Keratinocyte (primary cell): ENCODE measurements around the gene ZNF662. TPM values are rescaled to one million over a fixed set of nuclear protein-coding genes. Genes with fewer than 3 reads are reported as not detected.

Experiments
- DNase-seq: peaks from one replicate; pipeline ENCODE4 v3.0.0-alpha.2; 2011; ENCODE audit warnings: low read depth, missing footprints, low spot score
- FAIRE-seq: peaks from 2 replicates; lab custom pipeline; 2011; peaks lifted over from hg19 to GRCh38; lab: Jason Lieb, UNC
- H2AFZ ChIP-seq: 2 replicates; pipeline ENCODE4 v1.6.0; 2012; ENCODE audit warnings: low read length, control low read depth, inconsistent platforms; ENCODE audit not compliant: control insufficient read depth
- H3K27ac ChIP-seq: 2 replicates; pipeline ENCODE4 v1.5.1; 2011; ENCODE audit warnings: low read length; ENCODE audit not compliant: control insufficient read depth, insufficient read depth
- H3K27me3 ChIP-seq: 3 replicates; pipeline ENCODE4 v1.6.0; 2011; ENCODE audit warnings: low read length; ENCODE audit not compliant: control insufficient read depth, insufficient read depth; ENCODE audit errors: extremely low read depth
- H3K36me3 ChIP-seq, 2 experiments: 2 replicates in 1 of 2; 3 replicates in 1 of 2; pipeline ENCODE4 v1.5.1; 2011; ENCODE audit warnings: low read length in 2 of 2, mild to moderate bottlenecking in 1 of 2; ENCODE audit not compliant: control insufficient read depth in 2 of 2, insufficient read depth in 2 of 2; ENCODE audit errors: extremely low read depth in 1 of 2
- H3K4me1 ChIP-seq: 3 replicates; pipeline ENCODE4 v1.5.1; 2011; ENCODE audit warnings: low read length; ENCODE audit not compliant: control insufficient read depth, insufficient read depth; ENCODE audit errors: extremely low read depth
- H3K4me2 ChIP-seq: 3 replicates; pipeline ENCODE4 v1.6.0; 2011; ENCODE audit warnings: low read depth, low read length; ENCODE audit not compliant: control insufficient read depth, insufficient read depth; ENCODE audit errors: extremely low read depth
- H3K4me3 ChIP-seq, 3 experiments: fragments of 200-600 bp in 1 of 3; sonication (generic) in 1 of 3; 2 replicates in 2 of 3; 3 replicates in 1 of 3; pipeline ENCODE4 v1.5.1; 2011 to 2016; ENCODE audit warnings: low read length in 3 of 3, mild to moderate bottlenecking in 3 of 3, control low read depth in 2 of 3, inconsistent platforms in 1 of 3, low read depth in 1 of 3, mixed read lengths in 1 of 3, mixed run types in 1 of 3, moderate library complexity in 1 of 3; ENCODE audit not compliant: control insufficient read depth in 2 of 3, insufficient read depth in 2 of 3; ENCODE audit errors: extremely low read depth in 1 of 3
- H3K79me2 ChIP-seq: 2 replicates; pipeline ENCODE4 v1.6.0; 2012; ENCODE audit warnings: low read length; ENCODE audit not compliant: control insufficient read depth, insufficient read depth
- H3K9ac ChIP-seq: 3 replicates; pipeline ENCODE4 v1.6.0; 2011; ENCODE audit warnings: low read length; ENCODE audit not compliant: control insufficient read depth, insufficient read depth; ENCODE audit errors: extremely low read depth
- H3K9me1 ChIP-seq: 3 replicates; pipeline ENCODE4 v1.6.0; 2011; ENCODE audit warnings: low read length; ENCODE audit not compliant: control insufficient read depth, insufficient read depth; ENCODE audit errors: extremely low read depth
- H3K9me3 ChIP-seq: 2 replicates; pipeline ENCODE4 v1.5.1; 2012; ENCODE audit warnings: low read depth, low read length; ENCODE audit not compliant: control insufficient read depth
- H4K20me1 ChIP-seq: 3 replicates; pipeline ENCODE4 v1.6.0; 2011; ENCODE audit warnings: low read length; ENCODE audit not compliant: control insufficient read depth, insufficient read depth; ENCODE audit errors: extremely low read depth
- CTCF ChIP-seq, 3 experiments: IDR thresholded peaks in 1 of 3; conservative IDR thresholded peaks in 1 of 3; optimal IDR thresholded peaks in 1 of 3; 2 replicates in 2 of 3; 3 replicates in 1 of 3; pipeline versions ENCODE3 to v1.5.1; 2011; ENCODE audit warnings: low read length in 3 of 3, mild to moderate bottlenecking in 3 of 3, moderate library complexity in 2 of 3, control low read depth in 1 of 3, inconsistent platforms in 1 of 3; ENCODE audit not compliant: insufficient read depth in 2 of 3; ENCODE audit errors: extremely low read depth in 1 of 3
- EZH2 ChIP-seq: IDR thresholded peaks from one replicate; pipeline ENCODE4 v1.6.1; 2012; ENCODE audit warnings: inconsistent platforms, mild to moderate bottlenecking, low read length, moderate library complexity
- dilution Hi-C: fragments of 300-500 bp; cut with MboI; formaldehyde crosslinking; loops from one replicate; pipeline ENCODE4 v1.7.0; 2020; ENCODE audit warnings: low sequenced_read_pairs; ENCODE audit not compliant: extremely low pct_ligation_motif_present
- polyA plus RNA-seq, 5 experiments: library from polyadenylated mRNA; depleted of rRNA in 3 of 5; stranded (reverse) in 3 of 5; stranded (forward) in 1 of 5; unstranded in 1 of 5; fragments of >200 nt; gene quantifications; 1 replicate in 1 of 5; 2 replicates in 3 of 5; 3 replicates in 1 of 5; pipeline versions ENCODE4 v1.2.1 to v1.2.3, GENCODE V29; 2011 to 2012; ENCODE audit warnings: missing spikeins in 2 of 5, low read depth in 1 of 5, low replicate concordance in 1 of 5

Gene ZNF662
- polyA plus RNA-seq, 1 donor (not counting 4 experiments of a cell fraction or from before 2014, with no cell fraction given), result 1.4 TPM

GRCh38 chr3:42887084-42887483, 18.9 kb upstream of the ZNF662 start:
- TF ChIP-seq CTCF (optimal IDR thresholded peaks at IDR 0.05 in 1 of 3, IDR thresholded peaks at IDR 0.05 in 1 of 3, conservative IDR thresholded peaks at IDR 0.05 in 1 of 3; ENCODE audit: extremely low read depth in 1 of 3, insufficient read depth in 2 of 3, low read length in 3 of 3) (no peak), EZH2 (no peak)
- H3K27ac ChIP-seq, result no peak overlapping the region

GRCh38 chr3:42891042-42891441, 14.9 kb upstream of the ZNF662 start:
- dilution Hi-C loops, result no loop called here
- FAIRE-seq (no peak), DNase-seq (no peak)
- no peaks in the 10 kb centered on the region for H4K20me1 ChIP-seq
- no peak overlapping the region for H3K27ac ChIP-seq
- H3K27me3 ChIP-seq, result no peaks in the 10 kb centered on the region
- H3K36me3 ChIP-seq, result no peaks in the 10 kb centered on the region
- no peaks in the 10 kb centered on the region for H3K9me3 ChIP-seq
- H3K4me3 ChIP-seq, result no peak overlapping the region
- TF ChIP-seq CTCF (optimal IDR thresholded peaks at IDR 0.05 in 1 of 3, IDR thresholded peaks at IDR 0.05 in 1 of 3, conservative IDR thresholded peaks at IDR 0.05 in 1 of 3; ENCODE audit: extremely low read depth in 1 of 3, insufficient read depth in 2 of 3, low read length in 3 of 3), result no peak
- no peak for TF ChIP-seq EZH2
- no peak overlapping the region for H3K4me2 ChIP-seq
- no peak overlapping the region for H3K9ac ChIP-seq
- no peaks in the 10 kb centered on the region for H3K79me2 ChIP-seq
- H2AFZ ChIP-seq, result no peak overlapping the region
- no peaks in the 10 kb centered on the region for H3K9me1 ChIP-seq
- H3K4me1 ChIP-seq, result no peaks in the 10 kb centered on the region

More at GRCh38 chr3:42887084-42887483, 18.9 kb upstream of the ZNF662 start:
- H3K4me1 ChIP-seq, result no peaks in the 10 kb centered on the region
- H3K27me3 ChIP-seq, result no peaks in the 10 kb centered on the region
- H3K4me2 ChIP-seq, result no peak overlapping the region
- no peak overlapping the region for H3K4me3 ChIP-seq
- H3K9ac ChIP-seq, result no peak overlapping the region
- no peak for DNase-seq
- H3K9me3 ChIP-seq, result no peaks in the 10 kb centered on the region
- H2AFZ ChIP-seq, result no peak overlapping the region
- no peaks in the 10 kb centered on the region for H4K20me1 ChIP-seq
- H3K79me2 ChIP-seq, result no peaks in the 10 kb centered on the region
- no peak for FAIRE-seq
- no peaks in the 10 kb centered on the region for H3K9me1 ChIP-seq
- dilution Hi-C loops, result no loop called here
- H3K36me3 ChIP-seq, result no peaks in the 10 kb centered on the region
